B cell (primary cell): ENCODE measurements around the gene SPATA25. TPM values are rescaled to one million over a fixed set of nuclear protein-coding genes. Genes with fewer than 3 reads are reported as not detected.
"Not testable (repeated sequence)": the region's sequence is repeated elsewhere in the genome, so short reads cannot be mapped to it uniquely, and the experiment has no call there.

Experiments used
- ATAC-seq: fragments of 200-7000 bp; cut with Tn5 transposase; one replicate; pipeline ENCODE4 v1.10.0; 2021; ENCODE audit warnings: low read depth, mild to moderate bottlenecking, moderate number of reproducible peaks, moderate library complexity
- CTCF ChIA-PET: fragments of 350-600 bp; sonication (Branson Sonifier 250); formaldehyde crosslinking; loops from one replicate; lab custom pipeline; 2021; ENCODE audit warnings: antibody characterized with exemption, inconsistent platforms; lab: Charles Lee
- POLR2A ChIA-PET: fragments of 350-600 bp; sonication (Branson Sonifier 250); formaldehyde crosslinking; loops from one replicate; lab custom pipeline; 2021; ENCODE audit warnings: antibody characterized with exemption; lab: Charles Lee
- DNase-seq: peaks from one replicate; pipeline ENCODE4 v3.0.0; 2013
- H2AFZ ChIP-seq: 2 replicates; pipeline ENCODE4 v1.6.1; 2012; ENCODE audit warnings: mild to moderate bottlenecking, low read depth, low read length; ENCODE audit not compliant: insufficient read depth, poor library complexity, severe bottlenecking
- H3K27ac ChIP-seq, 2 donors: 1 replicate in 1 of 2; 2 replicates in 1 of 2; pipeline ENCODE4 v1.5.1; 2012 to 2013; ENCODE audit warnings: low read length in 2 of 2, mild to moderate bottlenecking in 2 of 2, moderate library complexity in 1 of 2
- H3K27me3 ChIP-seq, 4 experiments: fragments of 200-600 bp in 1 of 4; sonication (generic) in 1 of 4; replicated peaks in 1 of 4; 1 replicate in 2 of 4; 2 replicates in 2 of 4; pipeline versions ENCODE4 v1.6.1 to v1.7.0; 2013 to 2016; ENCODE audit warnings: low read length in 3 of 4, mild to moderate bottlenecking in 2 of 4, mixed read lengths in 1 of 4, moderate library complexity in 1 of 4; ENCODE audit not compliant: insufficient read depth in 4 of 4, control insufficient read depth in 3 of 4; ENCODE audit errors: control extremely low read depth in 1 of 4
- H3K36me3 ChIP-seq, 2 experiments: replicated peaks in 1 of 2; 1 replicate in 1 of 2; 2 replicates in 1 of 2; pipeline versions ENCODE4 v1.6.1 to v1.7.1; 2013; ENCODE audit warnings: low read length in 1 of 2; ENCODE audit not compliant: insufficient read depth in 2 of 2, control insufficient read depth in 1 of 2; ENCODE audit errors: control extremely low read depth in 1 of 2, extremely low read depth in 1 of 2
- H3K4me1 ChIP-seq, 2 donors: fragments of 200-600 bp in 1 of 2; sonication (generic) in 1 of 2; 1 replicate in 1 of 2; 2 replicates in 1 of 2; pipeline versions ENCODE4 v1.5.1 to v1.6.1; 2013 to 2017; ENCODE audit warnings: low read length in 2 of 2; ENCODE audit not compliant: control insufficient read depth in 2 of 2, insufficient read depth in 2 of 2
- H3K4me2 ChIP-seq: replicated peaks from 2 replicates; pipeline ENCODE3; 2012; ENCODE audit warnings: mild to moderate bottlenecking, low read depth, low read length; ENCODE audit not compliant: poor library complexity, severe bottlenecking
- H3K4me3 ChIP-seq, 5 experiments: fragments of 200-600 bp in 1 of 5; sonication (generic) in 1 of 5; 1 replicate in 3 of 5; 2 replicates in 2 of 5; pipeline versions ENCODE4 v1.5.1 to v1.7.0; 2011 to 2016; ENCODE audit warnings: low read length in 4 of 5, mild to moderate bottlenecking in 4 of 5, low read depth in 2 of 5, control low read depth in 1 of 5, moderate library complexity in 1 of 5; ENCODE audit not compliant: insufficient read depth in 1 of 5; ENCODE audit errors: control extremely low read depth in 1 of 5, extremely low read depth in 1 of 5
- H3K79me2 ChIP-seq: fragments of 200-600 bp; sonication (generic); one replicate; pipeline ENCODE4 v1.6.0; 2016; ENCODE audit warnings: low read length; ENCODE audit not compliant: control insufficient read depth, insufficient read depth
- H3K9ac ChIP-seq: fragments of 200-600 bp; sonication (generic); 2 replicates; pipeline ENCODE4 v1.6.1; 2017; ENCODE audit warnings: mild to moderate bottlenecking, low read length, moderate library complexity
- H3K9me3 ChIP-seq, 3 donors: one replicate each; pipeline versions ENCODE4 v1.6.1 to v1.7.1; 2013; ENCODE audit warnings: low read length in 2 of 3; ENCODE audit not compliant: control insufficient read depth in 2 of 3, insufficient read depth in 1 of 3; ENCODE audit errors: control extremely low read depth in 1 of 3
- H4K20me1 ChIP-seq: 2 replicates; pipeline ENCODE4 v1.6.0; 2012; ENCODE audit warnings: mild to moderate bottlenecking, low read length; ENCODE audit not compliant: insufficient read depth, control insufficient read depth, poor library complexity, severe bottlenecking
- H3K27ac Mint-ChIP-seq: one replicate; pipeline ENCODE4 v1.8.0; 2021; ENCODE audit warnings: mixed read lengths
- H3K27me3 Mint-ChIP-seq: one replicate; pipeline ENCODE4 v1.8.0; 2021; ENCODE audit warnings: mixed read lengths
- H3K4me1 Mint-ChIP-seq: one replicate; pipeline ENCODE4 v1.8.0; 2021; ENCODE audit warnings: mixed read lengths
- H3K4me3 Mint-ChIP-seq: one replicate; pipeline ENCODE4 v1.8.0; 2021; ENCODE audit warnings: mixed read lengths
- H3K9me3 Mint-ChIP-seq: one replicate; pipeline ENCODE4 v1.8.0; 2022; ENCODE audit warnings: mixed read lengths; ENCODE audit not compliant: insufficient read depth
- EZH2 ChIP-seq: IDR thresholded peaks from 2 replicates; pipeline ENCODE4 v1.6.1; 2012; ENCODE audit warnings: borderline replicate concordance, low read depth, mild to moderate bottlenecking, moderate library complexity, low read length; ENCODE audit not compliant: insufficient read depth, poor library complexity, severe bottlenecking
- WGBS: methylation state at CpG from one replicate; pipeline ENCODE4 v1.1.5; 2013; ENCODE audit warnings: missing lambda C conversion rate; ENCODE audit not compliant: insufficient coverage; 5-methylcytosine and 5-hydroxymethylcytosine counted together
- intact Hi-C: fragments of 100-400 bp; cut with micrococcal nuclease; formaldehyde crosslinking; loops from one replicate; pipeline ENCODE4 v1.10.0; 2022
- polyA plus RNA-seq: library from polyadenylated mRNA; depleted of rRNA; stranded (reverse); fragments of >200 nt; gene quantifications from 2 replicates; pipeline ENCODE4 v1.2.3, GENCODE V29; 2012
- total RNA-seq, 2 donors: library from RNA; stranded (reverse); fragments of 120-200 nt in 1 of 2; gene quantifications; 1 replicate in 1 of 2; 2 replicates in 1 of 2; pipeline versions ENCODE4 v1.2.3 to v1.2.4, GENCODE V29; 2013 to 2022
- TF ChIP-seq, protein P1 (sequence below): fragments of 200-600 bp; IDR thresholded peaks from one replicate; pipeline ENCODE4 v1.8.0; 2022; ENCODE audit warnings: antibody characterized with exemption, mild to moderate bottlenecking

SPATA25 gene
- total and polyA plus RNA-seq, 2 donors (not counting 1 experiment from before 2014, with no cell fraction given) = 2.5 to 2.9 TPM

DNA sequence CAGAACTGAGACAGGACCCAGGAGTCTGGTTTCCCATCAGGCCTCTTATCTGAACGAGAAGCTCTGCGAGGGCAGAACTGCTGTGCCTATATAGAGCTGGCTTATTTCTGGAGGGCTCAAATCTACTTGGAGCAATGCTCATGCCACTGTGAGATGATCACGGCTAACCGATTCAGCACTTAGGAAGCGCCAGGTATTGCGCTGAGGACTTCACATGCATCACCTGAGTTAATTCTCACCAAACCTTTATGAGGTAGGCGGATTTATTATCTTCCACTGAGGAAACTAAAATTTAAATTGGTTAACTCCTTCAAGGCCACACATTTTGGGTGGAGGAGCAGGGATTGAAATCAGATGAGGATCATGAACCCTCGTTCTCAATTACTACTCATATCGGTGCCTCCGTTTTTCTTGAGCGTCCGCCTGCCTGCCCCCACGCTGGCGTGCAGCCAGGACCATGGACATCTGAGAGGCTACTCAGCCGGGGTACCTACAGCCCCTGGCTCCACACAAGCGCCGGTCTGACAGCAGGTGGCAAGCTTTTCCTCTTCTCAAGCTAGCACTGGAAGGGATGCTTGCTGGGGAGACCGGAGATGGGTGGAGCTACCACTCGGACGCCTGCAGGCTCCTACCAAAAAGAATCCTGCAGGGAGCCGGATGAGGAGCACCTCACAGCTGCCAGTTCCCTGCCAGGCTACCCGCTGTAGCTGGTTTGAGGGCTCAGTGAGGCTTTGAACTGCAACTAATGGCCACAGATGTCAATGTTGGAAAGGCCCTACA, 46.0 kb upstream of the SPATA25 start:
- H3K27me3 Mint-ChIP-seq = no peaks in the 10 kb centered on the region
- H4K20me1 ChIP-seq = peaks cover 16% of the 10 kb centered on the region
- peak overlapping the region; percentile 85 for H3K4me2 ChIP-seq
- peaks cover 27% of the 10 kb centered on the region for H3K4me1 Mint-ChIP-seq
- peaks cover 12 to 19% of the 10 kb centered on the region in 2 donors for H3K4me1 ChIP-seq
- ATAC-seq (no peak), DNase-seq (no peak)
- H3K9me3 ChIP-seq = no peaks in the 10 kb centered on the region
- H3K27ac ChIP-seq = peak overlapping the region; percentile 99
- CTCF ChIA-PET = interaction anchor here (0.7 to 4.9 kb wide), 7 partner anchors 30 to 432 kb away, joined by 3 to 44 read pairs (median 5); partner anchors contain the start of genes CTSA, NEURL2, ZNF335 and ZSWIM1
- H3K4me3 ChIP-seq = peak overlapping the region; percentile 84 to 100 (median 92)
- TF ChIP-seq, protein P1, sequence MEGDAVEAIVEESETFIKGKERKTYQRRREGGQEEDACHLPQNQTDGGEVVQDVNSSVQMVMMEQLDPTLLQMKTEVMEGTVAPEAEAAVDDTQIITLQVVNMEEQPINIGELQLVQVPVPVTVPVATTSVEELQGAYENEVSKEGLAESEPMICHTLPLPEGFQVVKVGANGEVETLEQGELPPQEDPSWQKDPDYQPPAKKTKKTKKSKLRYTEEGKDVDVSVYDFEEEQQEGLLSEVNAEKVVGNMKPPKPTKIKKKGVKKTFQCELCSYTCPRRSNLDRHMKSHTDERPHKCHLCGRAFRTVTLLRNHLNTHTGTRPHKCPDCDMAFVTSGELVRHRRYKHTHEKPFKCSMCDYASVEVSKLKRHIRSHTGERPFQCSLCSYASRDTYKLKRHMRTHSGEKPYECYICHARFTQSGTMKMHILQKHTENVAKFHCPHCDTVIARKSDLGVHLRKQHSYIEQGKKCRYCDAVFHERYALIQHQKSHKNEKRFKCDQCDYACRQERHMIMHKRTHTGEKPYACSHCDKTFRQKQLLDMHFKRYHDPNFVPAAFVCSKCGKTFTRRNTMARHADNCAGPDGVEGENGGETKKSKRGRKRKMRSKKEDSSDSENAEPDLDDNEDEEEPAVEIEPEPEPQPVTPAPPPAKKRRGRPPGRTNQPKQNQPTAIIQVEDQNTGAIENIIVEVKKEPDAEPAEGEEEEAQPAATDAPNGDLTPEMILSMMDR = no peak
- TF ChIP-seq EZH2 = no peak
- peak overlapping the region; percentile 96 for H3K4me3 Mint-ChIP-seq
- H3K79me2 ChIP-seq = peaks cover 38% of the 10 kb centered on the region
- POLR2A ChIA-PET = interaction anchor here (2.1 to 3.7 kb wide), 6 partner anchors 16 to 52 kb away, joined by 10 to 62 read pairs (median 20); partner anchors contain the start of genes CTSA, NEURL2, PLTP and ZNF335
- peaks cover 0 to 17% of the 10 kb centered on the region in 2 experiments for H3K36me3 ChIP-seq
- intact Hi-C loops = loop anchor here (1.0 to 2.0 kb wide), 2 partner anchors 22 to 155 kb away; partner anchors contain the start of gene NCOA5
- peak overlapping the region; percentile 99 for H3K9ac ChIP-seq
- peak overlapping the region; percentile 96 for H3K27ac Mint-ChIP-seq
- H3K27me3 ChIP-seq = no peaks in the 10 kb centered on the region
- no peaks in the 10 kb centered on the region for H3K9me3 Mint-ChIP-seq
- WGBS = 15% methylated on average over 17 of the region's 22 CpGs
- H2AFZ ChIP-seq = peak overlapping the region; percentile 81

- H4K20me1 ChIP-seq, H3K9me3 ChIP-seq, H3K4me3 Mint-ChIP-seq, H3K4me2 ChIP-seq, intact Hi-C loops, CTCF ChIA-PET, H3K9me3 Mint-ChIP-seq, DNase-seq, H3K27me3 Mint-ChIP-seq, POLR2A ChIA-PET, ATAC-seq, H3K9ac ChIP-seq, H3K27me3 ChIP-seq, H3K36me3 ChIP-seq, H2AFZ ChIP-seq, H3K4me3 ChIP-seq, H3K27ac ChIP-seq, H3K27ac Mint-ChIP-seq: not testable (repeated sequence)
- 95% methylated on average over 17 of the region's 17 CpGs for WGBS
- H3K4me1 Mint-ChIP-seq = peaks cover 15% of the 10 kb centered on the region
- H3K4me1 ChIP-seq = peaks cover 12 to 15% of the 10 kb centered on the region in 2 donors
- H3K79me2 ChIP-seq = peaks cover 20% of the 10 kb centered on the region
These were observed 44.3 kb upstream of the SPATA25 start for GRCh38 chr20:45931680-45932079.
